NCI-H2081 treated with DMSO at 0.1 percent for 48 hours (cell line): ENCODE results near the gene CPED1.
A peak's percentile ranks its signal among the peaks of the same experiment; 100 is the strongest.
"Not testable (repeated sequence)": the region's sequence is repeated elsewhere in the genome, so short reads cannot be mapped to it uniquely, and the experiment has no call there.

Experiments used
- DNase-seq: peaks from one replicate; lab custom pipeline; 2025; lab: John Stamatoyannopoulos, UW

The CPED1 gene

DNA sequence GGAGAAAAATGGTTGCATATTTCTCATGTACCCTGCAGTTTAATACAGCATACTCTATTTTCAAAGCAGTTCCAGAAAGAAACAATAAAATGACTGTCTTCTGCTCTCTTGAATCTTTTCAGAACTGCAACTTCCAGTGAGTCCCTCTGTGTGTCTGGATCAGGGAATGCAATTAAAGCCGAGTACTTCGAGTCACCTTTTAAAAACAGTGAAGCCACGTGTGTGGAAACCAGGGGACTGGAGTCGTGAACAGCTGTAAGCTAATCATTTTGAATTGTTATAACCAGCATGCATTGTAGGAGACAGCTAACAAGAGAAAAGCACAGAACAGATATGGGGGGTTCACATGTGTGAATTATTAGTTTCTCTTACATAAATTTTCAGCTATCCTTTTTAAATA is 109.1 kb downstream of the CPED1 start:
- no peak for DNase-seq

DNA sequence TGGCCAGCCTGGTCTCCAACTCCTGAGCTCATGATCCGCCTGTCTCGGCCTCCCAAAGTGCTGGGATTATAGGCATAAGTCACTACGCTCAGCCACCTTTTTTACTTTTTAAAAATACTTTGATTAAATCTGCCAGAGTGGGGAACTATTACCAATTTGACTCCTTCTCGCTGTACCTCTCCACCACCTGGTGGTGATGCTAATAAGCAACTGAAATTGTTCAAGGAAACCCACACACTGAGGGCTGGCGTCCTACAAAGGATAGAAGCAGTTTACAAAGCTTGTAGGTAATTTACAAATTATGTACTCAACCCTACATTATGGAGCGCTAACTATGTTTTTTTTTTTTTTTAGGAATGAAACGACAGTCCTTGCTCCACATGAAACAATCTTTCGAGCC is 111.1 kb downstream of the CPED1 start:
- no peak for DNase-seq

DNA sequence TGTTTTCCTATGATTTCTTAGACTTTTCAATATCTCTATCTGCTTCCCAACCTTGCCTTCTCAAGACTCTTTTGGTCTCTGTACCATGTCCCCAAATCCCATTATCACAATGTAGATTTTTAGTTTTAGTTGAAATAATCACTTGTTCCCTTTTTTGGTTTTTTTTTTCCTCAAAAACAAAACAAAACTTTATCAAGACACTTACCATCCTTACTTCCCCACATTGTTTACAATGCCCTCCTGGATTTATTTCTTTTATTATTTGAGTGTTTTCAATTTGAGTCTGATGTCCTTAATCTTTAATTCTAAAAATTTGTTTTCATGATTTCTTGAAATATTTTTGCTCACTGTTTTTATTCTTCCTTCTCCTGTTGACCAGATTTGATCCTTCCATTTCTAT is 112.6 kb downstream of the CPED1 start:
- DNase-seq, result no peak

DNA sequence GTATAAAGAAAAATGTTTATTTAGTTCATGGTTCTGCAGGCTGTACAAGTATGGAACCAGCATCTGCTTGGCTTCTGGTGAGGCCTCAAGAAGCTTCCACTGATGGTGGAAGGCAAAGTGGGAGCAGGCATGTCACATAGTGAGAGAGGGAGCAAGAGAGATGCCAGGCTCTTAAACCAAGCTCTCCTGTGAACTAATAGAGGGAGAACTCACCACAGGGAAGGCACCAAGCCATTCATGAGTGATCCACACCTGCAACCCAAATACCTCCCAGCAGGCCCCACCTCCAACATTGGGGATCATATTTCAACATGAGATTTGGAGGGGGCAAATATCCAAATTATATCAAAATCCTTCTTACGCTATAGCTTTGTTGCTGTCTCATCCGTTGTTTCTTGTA is 113.1 kb downstream of the CPED1 start:
- no peak for DNase-seq

DNA sequence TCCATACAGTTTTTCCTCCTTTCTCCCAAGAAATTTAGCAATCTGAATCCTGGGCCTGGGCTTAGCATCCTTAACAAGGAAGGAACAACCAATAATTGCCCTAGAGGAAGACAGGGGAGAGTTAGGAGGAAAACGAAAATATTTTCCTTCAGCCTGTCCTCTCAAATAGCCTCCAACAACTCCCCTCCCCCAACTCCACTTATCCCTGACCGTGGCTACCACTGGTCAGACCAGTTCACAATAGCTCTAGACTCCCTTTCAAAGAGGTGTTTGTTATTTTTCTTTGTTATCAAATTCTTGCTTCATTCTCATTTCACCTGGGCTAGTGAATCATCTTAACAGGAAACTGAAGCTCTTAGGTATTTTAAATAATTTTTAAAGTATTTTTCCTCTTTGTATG is 114.1 kb downstream of the CPED1 start:
- DNase-seq, result no peak

DNA sequence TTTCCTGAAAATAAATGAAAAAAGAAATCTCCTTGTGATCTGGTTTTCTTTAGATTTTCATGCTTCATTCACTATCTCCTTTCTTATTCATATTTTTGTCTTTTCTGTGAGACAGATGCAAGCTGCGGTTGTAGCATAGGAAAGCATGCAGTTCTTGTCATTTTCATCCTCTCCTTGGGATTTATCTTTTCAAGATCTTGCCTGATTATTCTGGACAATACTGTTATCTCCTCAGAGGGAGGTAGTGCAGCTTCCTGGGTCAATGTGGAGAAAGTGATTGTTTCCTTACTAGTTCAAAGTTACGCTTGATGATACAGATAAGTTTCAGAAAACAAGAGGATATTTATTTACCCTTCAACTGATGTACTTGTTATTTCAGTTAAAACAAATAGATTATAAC is 114.6 kb downstream of the CPED1 start:
- DNase-seq, result no peak

DNA sequence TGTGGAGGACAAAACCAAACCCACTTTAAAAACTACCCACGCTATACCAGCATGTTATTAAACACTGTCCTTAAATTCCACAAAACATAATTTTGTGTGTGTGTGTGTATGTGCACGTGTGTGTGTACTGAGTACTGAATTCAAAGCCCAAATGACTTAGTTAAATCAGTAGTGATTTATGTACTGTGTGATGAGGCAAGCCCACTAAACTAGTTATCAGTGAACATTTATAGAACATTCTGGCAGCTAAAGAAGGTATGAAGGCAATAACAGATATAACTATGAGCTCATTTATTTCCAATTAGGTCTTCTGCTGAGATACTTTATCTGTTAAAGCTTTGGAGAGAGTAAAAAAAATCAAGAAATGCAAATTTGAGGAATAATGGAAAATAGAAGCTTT is 115.1 kb downstream of the CPED1 start:
- DNase-seq, result no peak

DNA sequence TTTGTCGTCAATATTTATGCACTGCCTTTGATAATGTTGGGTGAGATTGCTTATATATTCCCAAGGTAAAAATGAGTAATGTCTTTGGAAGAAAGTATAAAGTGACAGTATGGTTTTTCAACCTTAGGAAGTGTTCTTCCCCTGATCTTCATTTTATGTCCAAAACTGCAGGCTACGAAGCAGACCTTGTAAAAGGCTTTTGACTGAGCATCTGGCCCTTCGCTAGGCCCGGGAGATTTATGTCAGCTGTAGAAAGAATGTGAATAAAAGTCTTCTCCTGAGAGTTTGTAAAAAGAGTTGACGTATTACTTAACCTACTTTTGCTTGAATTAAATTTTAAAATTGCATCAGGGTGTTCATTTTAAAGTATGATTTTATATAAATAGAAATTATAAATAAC is 116.8 kb downstream of the CPED1 start:
- DNase-seq, result no peak

DNA sequence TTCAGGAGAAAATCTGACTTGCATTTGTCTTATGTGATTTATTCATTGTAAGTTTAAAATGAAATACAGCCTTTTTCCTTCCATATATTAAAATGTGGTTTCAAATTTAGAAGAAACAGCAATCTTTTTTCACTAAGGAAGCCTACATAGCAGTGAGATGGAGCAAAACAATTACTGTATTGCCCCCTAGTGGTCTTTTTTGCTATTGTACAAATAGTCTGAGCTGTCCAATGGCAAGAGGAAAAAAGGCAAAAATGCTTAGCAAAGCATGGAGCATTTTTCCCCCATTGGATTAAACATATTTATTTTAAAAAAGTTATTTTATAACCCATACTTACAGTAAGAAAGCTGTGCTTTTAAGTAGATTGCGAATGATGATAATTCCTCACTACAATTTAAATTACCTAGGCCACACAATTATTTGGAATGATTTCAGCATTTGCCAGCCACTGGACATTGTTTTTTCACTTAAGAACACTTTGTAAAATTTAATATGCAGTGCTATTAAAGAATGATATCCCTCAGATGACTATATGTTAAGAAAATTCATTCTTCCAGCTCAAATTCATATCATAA is 119.5 kb downstream of the CPED1 start:
- DNase-seq, result peak; percentile 5

DNA sequence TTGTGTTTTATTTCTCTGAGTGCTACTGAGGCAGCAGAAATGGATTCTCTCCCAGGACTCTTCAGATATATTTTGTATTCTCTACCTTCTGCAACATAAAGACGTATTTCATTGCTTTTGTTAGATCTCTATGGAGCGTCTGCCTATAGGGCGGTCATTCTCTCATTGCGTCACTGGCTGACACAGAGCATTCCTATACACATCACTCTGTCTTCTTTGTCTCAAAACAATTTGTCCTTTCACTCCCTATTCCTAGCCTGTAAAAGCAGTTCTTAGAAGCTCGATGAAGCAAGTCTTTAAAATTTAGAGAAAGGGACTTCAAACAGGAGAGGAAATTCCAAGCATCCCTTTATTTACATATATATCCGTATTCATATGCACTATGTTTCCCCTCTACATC is 120.6 kb downstream of the CPED1 start:
- no peak for DNase-seq

DNA sequence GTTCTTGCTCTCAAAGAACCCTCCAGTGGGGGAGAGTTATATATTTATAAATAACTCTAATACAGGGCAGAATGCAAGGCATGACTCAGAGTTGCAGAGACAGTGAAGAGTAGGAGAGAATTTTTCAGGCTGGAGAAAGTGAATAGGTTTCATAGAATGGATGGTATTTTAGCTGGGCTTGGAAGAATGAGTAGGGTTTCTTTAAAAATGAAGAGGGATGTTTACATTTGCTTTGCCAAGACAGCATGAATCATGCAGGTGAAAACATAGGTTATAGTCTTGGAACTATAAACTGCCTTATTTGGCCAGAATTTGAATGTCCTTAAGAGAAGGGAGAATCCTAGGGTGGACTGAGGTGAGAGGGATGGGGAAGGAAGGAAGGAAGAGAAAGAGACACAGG is 124.8 kb downstream of the CPED1 start:
- DNase-seq, result no peak

DNA sequence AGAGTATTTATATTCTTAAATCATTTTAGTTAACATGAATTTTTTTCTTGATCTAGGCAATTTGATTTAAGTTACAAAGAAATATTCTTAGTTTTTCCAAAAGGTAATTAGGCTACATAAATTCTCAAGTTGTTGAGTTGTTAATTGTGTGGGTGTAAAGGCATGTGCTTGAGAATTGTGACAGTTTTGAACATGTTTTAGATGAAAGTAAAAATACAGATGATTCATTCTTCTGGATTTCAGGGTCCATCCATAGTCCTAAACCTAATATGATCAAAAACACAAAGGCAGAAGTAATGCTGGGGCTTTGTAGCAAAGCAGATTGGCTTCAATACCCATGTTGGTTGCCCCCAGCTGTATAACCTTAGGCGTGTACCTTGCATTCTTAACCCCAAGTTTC is 127.9 kb downstream of the CPED1 start:
- no peak for DNase-seq

DNA sequence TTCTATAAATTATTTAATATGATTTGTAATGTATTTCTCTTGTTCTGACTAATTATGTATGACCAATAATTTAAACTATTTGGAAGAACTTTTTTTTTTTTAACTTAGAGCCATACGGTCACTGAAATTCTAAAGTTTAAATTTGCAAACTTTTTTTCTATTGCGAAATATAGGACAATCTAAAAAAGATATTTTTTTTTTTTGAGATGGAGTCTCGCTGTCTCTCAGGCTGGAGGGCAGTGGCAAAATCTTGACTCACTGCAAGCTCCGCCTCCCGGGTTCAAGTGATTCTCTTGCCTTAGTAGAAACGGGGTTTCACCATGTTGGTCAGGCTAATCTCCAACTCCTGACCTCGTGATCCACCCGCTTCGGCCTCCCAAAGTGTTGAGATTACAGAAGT is 130.5 kb downstream of the CPED1 start:
- no peak for DNase-seq

DNA sequence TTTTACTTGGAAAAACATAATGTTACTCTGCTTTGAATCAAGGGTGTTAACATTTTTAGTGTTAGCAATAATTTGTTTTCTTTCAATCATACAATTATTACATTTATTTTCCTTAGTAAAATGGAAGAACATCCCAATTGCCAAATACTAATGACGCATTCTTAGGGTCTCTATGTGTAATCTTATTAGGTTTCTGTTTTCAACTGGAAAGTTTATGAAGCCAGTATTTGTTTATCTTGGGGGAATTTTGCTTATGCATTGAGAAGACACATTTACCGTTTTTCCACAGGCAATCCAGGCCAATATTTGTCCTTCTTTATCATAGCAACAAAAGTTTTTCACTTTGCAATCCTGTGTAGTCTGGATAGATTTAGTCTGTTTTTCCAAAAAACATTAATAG is 134.5 kb downstream of the CPED1 start:
- no peak for DNase-seq

DNA sequence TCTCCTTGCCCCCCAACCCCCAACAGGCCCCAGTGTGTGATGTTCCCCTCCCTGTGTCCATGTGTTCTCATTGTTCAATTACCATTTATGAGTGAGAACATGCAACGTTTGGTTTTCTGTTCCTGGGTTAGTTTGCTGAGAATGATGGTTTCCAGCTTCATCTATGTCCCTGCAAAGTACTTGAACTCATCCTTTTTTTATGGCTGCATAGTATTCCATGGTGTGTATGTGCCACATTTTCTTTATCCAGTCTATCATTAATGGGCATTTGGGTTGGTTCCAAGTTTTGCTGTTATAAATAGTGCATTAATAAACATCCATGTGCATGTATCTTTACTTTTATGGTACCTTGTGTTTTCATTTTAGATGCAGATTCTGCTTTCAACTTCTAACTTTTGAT is 136.9 kb downstream of the CPED1 start:
- not testable (repeated sequence) for DNase-seq

DNA sequence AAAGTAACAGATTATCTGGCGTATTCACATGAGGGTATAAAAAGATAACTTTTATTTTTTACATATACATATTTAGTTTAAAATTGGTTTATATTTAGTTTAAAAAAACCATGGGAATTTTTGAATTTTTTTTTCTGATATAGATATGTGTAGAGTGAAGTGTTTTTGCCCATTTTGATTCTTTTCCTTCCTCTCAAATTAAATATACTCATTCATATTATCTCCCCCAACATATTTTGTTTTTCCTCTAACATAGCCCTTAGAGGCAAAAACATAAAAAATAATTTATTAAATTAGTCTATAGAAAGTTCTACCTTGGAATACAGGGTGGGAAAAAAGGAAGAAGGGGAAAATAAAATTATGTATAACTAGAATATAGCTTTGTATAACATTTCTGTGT is 137.7 kb downstream of the CPED1 start:
- DNase-seq, result no peak

DNA sequence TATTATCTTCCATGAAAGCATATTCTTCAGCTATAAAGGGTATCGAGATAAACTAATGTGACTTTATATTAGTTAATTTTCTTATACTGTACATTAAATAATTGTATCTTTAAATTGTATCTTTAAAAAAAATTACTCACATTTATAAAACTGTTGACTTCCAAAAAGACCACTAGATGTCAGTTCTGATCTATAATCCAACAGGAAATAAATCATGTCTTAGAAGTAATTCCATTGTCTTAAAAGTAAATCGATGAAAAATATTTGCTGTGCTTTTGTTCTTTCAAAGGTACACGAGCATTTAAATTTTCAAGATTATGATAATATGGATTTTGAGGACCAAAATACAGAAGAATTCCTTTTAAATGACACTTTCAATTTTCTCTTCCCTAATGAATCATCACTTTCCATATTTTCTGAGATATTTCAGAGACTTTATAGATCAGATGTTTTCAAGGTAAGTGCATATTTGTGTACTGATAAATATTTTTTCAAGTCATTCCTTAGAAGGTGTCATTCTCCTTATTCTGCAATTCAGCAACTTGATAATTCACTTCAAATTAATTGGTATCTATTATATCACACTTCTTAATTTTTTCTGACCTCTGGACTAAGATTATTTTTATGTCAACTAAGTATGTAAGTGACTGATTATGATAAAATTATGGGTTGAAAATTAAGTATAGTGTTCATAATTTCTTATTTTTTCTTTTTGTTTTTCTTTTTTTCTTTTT is 138.5 kb downstream of the CPED1 start:
- peak; percentile 9 for DNase-seq

DNA sequence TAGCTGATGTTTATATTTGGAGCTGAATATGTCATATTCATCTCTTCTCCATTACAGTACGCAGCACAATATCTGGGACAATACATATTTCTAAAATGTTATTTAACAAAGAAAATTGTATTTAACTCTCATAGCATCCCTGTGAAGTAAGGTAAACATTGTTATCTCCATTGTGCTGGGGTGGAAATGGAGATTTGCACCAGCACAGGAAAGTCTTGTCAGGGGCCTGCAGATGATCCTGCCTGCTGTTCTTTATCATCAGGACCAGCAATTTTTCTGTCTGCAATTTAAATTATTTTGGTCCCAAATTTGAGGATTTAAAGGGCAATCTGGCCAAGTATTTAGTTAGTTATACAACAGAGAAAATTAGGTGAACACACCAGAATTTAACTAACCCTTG is 144.4 kb downstream of the CPED1 start:
- no peak for DNase-seq

DNA sequence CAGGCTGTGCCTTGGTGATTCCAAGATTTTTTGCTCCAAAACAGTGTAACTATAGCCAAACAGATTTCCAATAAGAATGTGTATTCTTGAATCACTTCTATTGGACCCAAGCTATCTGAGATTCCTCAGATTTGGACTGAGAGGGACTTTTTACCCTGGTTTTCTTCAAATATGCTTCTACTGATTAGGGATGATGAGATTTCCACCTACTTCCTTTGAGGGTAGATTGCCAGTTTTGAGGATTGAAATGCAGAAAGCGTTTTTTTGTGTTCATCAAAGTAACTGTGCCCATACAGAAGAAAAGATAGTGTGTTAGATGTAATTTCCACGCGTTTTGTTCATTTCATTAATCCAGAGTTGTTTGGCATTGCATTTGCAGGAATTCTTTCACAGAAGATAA is 144.9 kb downstream of the CPED1 start:
- DNase-seq, result no peak

DNA sequence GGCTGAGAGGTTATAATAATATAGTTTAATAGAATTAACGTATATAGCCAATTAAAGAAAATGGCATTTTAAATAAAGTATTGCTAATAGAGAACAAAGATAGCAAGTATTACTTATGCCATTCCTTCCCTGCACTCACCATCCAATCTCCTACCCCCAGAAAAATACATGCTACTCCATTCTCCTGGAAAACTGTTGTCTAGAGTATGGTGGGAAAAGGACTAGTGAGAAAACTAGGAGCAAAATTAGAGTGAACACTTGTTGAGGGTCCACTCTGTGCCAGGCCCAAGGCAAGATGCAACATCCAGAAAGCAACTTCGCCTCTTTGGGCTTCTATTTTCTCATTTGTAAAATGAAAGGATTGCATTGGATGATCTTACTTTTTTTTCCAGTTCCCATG is 149.1 kb downstream of the CPED1 start:
- DNase-seq, result no peak

DNA sequence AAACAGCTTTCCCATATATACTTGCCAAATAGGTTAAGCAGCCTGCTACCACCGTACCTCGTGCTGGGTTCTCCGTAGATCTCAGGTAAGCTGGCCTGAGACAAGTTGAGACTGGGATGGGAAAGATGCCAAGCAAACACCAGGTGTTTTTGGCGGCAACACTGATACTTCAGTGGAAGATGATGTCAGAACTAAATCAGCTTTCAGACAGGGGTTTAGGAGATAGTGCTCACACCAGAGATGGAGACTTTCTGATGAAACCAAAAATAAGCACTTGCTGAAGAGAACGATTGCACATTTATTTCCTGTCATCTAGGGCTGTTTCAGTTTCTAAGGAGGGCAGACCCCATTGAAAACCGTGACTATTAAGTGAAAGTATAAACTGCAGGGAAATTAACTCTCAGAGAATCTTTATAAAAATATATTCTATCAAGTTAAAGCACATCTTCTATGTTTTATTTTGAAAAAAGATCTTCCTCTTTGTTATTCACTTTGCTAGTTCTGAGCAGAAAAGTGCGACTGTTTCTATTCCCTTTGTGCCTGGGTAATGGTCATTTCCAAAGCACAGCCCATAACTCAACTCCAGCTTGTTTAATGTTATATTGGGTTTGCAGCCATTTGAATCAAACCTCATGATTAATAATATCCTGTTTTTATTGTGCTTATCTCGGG is 149.9 kb downstream of the CPED1 start:
- peak; percentile 15 for DNase-seq

DNA sequence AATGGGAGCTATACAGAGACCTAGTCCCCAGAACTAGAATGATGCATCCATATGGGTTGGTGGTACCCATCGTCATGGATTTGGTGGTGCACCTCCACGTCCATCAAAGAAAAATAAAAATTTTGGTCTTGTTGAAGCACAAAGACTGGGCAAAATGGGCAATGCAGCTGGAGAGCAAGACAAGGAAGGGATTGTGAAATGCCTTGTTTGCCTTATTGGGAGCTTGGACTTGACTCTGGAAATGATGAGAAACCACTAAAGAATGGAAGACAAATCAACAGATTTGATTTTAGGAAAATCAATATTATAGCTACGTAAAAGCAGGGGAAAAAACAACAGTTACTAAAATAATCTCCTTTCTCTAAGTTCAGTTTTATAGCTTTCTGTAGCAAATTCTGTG is 150.9 kb downstream of the CPED1 start:
- DNase-seq, result no peak

DNA sequence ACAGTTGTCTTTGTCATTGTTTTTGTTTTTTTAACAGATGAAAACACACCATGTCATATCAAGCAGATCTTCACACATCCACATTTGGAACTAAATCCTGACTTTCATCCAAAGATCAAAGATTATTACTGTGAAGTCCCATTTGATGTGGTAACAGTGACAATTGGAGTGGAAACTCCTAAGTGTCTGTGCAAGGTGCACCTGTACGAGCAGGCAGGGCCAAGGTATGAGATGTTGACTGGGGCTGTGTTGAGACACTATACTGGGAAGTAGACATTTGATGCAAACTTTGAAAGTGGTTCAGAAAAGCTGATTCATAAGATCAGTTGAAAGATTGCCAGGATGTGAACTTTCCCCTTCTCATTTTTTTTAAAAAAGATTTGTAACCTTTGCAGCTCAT is 152.3 kb downstream of the CPED1 start:
- DNase-seq, result no peak

DNA sequence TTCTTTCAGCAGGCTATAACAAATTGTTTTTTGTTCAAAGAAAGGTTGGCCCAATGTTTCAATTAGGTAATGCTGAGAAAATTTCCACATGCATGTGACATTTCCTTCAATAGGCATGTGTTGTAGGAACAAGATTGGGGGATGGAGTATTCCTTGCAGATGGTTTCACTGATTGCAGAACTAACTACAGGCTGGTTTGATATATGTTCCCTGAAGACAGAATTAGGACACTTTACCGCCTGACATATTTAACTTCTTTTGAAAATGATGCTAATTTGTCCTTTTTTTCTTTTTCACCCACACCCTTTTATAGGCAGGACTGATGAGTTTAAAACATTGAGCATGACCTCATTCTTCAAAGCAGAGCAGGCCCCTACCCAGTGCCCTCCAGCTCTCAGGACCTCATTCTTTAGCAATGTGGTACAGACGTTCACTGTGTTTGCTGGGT is 163.3 kb downstream of the CPED1 start:
- no peak for DNase-seq
